Measurements from ENCODE around the gene BBIP1.

BBIP1 gene, protein sequence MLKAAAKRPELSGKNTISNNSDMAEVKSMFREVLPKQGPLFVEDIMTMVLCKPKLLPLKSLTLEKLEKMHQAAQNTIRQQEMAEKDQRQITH

DNA sequence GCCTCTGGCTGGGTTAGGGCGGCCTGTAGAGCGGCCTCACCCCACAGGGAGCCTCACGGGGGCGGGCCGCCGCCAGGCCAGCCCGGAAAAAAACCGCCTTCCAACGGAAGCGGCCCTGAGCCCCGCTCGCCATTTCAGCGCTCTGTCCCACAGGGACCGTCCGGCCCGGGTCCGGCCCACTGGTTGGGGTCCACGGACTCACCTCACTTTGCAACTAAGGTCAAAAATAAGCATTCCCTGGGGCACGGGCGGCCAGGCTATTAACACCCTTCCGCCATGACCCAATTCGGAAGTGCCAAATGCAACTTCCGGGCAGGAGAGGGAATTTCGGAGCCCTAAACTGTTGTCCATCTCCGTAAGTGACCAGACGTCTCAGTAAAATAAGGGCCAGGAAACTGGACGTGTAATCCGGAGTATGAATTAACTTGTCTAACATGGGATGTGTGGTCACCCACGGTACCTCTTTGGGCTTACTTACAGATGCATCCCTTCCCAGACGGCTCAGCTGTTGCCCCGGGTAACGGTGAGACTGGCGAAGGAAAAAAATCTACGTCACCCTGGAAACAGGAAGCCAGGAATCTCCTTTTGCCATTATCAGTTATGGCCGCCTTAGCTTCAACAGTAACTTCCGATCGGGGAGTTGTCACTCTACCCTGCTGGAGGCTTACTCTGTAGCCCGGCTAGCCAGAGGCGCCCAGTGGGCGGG lies at the start of gene BBIP1:
Gene BBIP1, minus strand, starts transcription at position 538 of the 706 bp plus-strand sequence. CDS start 1,023 bp downstream, outside the sequence.
- no peak for DNase-seq

DNA sequence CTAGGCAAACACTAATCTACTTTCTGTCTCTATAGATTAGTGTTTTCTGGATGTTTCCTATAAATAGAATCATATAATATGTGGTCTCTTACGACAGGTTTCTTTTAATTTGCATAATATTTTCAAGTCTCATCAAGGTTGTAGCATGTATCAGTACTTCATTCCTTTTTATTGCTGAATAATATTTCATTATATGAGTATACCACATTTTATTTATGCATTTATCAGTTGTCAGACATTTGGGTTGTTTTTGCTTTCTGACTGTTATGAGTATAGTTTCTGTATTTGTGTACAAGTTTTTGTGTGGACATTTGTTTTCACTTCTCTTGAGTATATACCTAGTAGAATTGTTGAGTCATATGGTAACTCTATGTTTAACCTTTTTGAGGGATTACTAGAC lies 48.7 kb upstream of the BBIP1 start:
- DNase-seq = no peak

DNA sequence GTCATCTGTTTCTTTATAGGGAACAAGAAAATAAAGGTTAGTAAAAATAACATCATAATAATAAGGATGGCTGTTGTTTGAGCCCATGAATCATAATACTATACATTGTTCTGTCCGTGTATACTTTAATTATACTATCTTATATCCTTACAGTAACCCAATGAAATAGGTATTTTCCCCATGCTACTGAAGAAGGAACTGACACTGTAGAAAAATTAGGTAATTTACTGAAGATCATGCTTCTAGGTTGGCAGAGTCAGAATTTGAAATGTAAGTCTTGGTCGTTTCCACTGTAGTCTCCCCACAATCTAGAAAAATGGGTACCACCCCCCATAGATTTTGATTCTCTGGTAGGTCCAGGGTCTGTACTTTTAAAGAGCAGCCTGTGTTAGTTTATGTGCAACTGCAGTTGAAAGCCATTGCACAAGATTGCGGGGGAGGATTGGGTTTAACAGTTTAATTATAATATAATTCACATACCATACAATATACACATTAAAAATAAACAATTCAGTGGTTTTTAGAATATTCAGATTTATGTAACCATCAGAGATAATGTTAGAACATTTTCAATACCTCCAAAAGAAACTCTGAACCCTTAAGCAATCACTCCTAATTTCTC lies 48.1 kb upstream of the BBIP1 start:
- no peak for DNase-seq

DNA sequence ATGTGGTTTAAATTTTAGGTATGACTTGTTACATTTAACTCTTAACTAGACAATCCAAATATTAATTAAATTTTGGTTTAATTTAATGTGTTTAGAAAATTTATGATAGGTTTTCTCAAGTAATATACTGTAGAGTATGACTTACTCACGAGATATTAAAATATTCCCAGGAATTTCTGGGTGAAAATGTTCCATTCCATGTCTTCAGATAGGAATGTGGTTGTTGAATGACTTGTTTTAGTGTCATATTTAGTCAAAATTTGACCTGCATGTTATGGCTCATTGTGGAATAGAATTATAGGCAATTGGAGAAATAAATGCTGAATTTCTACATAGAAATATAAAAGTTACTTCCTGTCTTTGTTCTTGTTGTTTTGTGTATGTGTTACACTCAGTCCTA lies 47.2 kb upstream of the BBIP1 start:
- no peak for DNase-seq

DNA sequence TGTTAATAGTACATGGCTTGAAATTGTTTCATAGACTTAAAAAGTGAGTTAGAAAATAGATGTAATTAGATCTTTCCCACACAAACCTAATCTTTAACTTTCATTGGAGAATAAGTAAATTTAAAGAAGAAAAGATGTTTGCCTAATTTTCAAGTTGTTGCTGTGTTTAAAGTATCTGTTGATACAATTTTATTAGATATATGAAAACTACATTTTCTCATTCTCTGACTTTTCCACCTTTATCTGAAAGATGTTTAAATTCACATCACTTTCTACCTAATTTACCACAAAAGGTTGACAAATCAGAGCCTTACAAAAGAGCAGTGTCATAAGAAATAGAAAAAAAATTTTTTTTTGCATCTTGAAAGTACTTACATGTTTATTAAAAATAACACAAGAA lies 46.2 kb upstream of the BBIP1 start:
- DNase-seq = no peak

DNA sequence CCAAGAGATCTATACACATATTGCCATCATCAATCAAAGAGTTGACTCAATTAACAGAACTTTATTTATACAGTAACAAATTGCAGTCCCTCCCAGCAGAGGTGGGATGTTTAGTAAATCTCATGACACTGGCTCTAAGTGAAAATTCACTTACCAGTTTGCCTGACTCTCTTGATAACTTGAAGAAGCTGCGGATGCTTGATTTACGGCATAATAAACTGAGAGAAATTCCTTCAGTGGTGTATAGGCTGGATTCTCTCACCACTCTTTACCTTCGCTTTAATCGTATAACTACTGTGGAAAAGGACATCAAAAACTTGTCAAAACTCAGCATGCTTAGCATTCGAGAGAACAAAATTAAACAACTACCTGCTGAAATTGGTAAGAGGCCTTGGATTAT lies 45.7 kb upstream of the BBIP1 start:
- DNase-seq = no peak

DNA sequence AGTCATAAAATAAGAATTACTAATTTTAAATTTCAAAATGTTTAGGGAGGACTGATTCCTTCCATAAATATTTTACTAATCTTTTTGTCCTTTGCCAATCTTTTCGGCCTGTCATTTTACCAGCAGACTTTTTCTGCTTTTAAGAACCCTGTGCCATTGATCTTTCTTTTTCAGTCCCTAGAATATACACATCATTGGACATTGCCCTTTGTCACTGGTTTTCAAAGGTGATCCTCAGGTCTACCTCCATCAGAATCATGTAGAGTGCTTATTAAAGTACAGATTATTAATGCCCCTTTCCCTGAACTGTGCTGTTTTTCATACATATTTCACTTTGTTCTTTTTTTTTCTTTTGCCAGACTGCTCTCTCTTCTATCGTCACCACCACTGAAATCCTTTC lies 44.2 kb upstream of the BBIP1 start:
- no peak for DNase-seq

DNA sequence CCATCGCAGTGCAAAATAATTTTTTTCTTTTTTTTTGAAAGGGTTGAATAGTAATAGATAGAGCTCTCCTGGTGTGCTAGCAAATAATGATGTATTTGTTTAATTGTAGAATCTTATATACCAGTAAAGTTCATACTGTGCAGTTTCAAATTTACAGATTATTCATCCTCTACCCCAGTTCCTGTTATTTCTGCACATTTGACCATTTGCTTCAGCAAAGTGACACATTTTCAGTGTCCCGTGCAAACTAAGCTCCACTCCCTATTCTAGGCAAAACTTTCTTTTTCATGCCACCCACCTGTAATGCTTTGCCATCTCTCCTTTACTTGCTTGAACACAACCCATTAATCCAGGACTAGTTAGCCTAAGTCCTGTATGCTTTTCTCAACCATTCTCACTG lies 43.5 kb upstream of the BBIP1 start:
- DNase-seq = no peak

DNA sequence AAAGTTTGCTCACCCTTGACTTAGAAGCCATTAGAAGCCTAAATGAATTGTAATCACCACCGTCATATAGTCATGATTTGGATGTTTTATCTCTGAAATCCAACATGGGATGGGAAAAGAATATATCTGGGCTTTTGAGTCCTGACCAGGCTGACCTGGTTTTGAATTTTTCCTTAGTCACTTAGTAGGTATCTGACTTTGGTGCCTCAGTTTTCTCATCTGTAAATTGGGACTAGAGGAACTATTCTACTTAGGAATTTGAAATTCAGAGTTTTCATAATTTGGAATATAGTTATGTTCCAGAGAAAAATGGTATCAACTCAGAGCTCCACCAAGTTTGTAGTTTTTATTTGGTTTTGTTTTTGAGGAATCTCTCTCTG lies 41.3 kb upstream of the BBIP1 start:
- DNase-seq = no peak

DNA sequence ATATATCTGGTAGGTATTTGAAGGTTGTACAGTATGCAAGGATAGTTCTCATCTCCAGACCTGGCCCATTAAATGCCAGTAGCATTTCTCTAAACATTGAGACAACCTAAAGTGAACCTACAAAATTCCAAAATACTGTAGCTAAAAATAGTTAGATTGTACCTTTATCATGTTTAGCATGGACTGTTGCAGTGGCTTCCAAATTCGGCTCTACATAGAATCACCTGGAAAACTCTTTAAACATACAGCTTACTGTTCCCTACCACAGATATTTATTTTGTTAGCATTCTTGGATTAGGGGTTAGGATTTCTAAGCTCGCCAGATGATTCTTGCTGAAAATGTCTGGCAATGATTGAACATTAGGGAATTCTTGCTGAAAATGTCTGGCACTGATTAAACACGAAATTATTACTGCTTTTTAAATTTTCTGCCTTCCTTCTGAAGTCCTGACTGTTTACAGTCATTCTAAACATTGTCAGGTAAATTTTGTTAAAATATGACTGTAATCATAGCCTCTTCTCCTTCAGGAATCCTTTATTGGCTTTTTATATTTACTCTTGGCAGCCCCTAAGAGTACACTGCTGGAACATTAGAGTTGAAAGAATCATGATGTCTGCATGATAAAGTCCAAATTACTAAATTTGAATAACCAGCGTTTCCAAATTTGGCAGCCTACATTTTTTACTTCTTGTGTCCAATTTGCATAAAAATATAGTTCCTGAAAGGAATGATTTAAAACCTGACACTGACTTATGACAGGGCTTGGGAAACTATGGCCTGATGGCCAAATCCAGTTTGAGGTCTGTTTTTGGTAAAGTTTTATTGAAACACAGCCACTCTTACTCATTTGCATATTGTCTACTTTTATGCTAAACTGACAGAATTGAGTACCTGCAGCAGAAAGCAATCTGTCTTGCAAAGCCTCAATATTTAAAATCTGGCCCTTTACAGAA lies 40.7 kb upstream of the BBIP1 start:
- no peak for DNase-seq

DNA sequence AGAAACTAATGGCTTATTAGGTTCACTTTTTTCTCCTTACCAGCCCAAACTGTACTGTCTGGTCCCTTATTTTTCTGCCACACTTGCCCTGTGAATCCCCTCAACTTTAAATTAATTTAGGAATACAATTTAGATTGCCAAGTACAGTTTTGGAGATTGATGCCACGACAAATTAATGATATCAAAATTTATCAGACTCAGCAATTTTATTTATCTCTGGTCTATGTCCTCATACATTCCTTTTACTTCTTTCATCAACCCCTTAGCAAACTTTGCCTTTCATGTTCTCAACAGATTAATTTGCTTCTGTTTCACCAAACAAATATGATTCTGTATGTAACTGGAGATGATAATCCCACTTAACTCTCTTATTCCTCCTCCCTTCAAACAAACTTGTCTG lies 38.6 kb upstream of the BBIP1 start:
- no peak for DNase-seq

DNA sequence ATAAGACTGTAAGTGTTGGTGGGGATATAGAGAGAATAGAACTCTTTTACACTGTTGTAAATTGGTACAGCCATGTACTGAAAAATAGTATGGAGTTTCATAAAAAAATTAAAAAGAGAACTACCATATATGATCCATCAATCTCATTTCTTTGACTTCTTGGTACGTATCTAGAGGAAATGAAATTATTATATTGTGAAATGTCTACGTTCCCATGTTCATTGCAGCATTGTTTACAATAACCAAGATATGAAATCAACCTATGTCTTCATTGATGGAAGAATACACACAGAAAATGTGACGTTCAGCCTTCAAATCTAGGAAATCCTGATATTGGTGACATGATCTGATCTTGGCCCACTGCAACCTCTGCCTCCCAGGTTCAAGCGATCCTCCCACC lies 32.4 kb upstream of the BBIP1 start:
- no peak for DNase-seq

DNA sequence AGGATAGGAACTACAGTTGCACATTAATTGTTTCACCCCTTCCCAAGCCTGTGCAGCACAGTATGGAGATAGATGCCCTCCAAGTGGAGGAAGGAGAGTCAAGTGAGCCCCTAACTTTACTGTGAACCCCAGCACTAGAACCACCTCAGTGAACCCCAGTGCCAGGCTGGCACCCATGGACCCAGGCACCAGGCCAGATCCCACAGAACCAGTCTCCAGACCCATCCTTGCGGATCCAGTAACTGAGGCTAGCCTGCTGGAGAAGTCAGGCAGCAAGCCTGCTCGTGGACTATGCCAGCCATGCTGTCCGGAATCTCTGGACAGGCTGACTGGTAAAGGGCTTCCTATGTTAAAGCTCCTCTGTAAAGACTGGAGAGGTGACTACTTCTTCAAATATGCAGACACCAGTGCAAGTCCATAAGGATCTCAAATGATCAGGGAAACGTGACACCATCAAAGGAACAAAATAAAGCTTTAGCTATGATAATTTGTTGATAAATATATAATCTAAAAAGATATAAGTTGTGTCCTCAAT lies 28.1 kb upstream of the BBIP1 start:
- DNase-seq = no peak

DNA sequence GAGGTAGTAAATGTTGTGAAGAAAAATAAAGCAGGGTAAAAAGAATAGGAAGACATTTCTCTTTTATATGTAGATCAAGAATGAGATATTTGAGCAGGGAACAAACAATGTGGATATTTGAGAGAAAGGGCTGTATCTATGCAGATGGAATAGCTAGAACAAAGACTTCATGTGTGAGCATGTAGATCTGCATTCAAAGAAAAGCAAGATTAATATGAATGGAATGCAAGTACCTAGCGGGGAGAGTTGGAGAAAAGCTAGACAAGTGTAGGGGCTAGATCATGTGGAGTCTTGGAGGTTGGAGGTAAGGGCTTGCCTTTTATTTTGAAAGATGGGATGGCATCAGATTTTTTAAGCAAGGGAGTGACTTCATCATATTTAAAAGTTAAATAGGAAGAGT lies 27.5 kb upstream of the BBIP1 start:
- no peak for DNase-seq

DNA sequence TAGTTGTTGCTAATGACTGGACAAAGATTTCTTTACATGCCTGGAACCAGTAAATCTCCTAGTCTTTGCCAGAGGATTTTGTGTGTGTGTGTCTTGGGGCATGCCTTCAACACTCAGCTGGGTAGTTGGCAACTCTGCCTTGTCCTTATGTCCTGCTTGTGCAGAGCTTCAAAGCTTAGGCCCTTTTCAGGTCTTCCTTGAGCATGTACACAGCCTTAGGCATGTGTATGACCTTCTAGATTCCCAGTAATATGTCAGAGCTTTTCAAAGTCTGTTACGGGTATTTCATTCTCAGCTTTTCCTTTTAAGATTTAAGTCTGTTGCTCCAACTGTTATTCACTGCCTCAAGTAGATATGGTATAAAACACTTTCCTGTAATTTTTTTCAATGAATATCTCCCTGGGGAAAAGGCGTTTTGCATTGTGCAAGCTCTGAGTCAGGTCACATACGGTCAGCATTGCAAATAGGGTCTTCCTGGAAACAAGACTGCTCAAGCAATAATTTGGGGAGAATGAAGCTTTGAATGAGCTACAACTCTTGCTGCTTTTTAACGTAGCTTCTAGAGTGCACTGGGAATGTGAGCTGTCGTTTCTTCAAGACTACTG lies 25.9 kb upstream of the BBIP1 start:
- DNase-seq = no peak

DNA sequence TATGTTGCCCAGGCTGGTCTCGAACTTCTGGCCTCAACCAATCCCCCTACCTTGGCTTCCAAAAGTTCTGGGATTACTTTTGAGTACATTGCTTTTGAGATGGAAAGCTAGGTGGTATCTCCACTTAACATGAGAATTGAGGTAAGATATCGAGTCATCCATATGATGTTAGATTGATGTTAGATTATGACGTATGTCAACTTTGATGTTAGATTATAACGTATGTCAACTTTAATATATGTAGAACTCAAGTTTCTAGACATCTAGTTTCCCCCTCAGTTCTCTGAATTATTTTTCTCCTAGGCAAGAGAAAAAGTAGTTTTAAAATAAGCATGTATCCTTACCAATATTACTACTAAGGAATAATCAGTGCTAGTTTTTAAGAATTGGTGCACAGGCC lies 20.4 kb upstream of the BBIP1 start:
- no peak for DNase-seq

DNA sequence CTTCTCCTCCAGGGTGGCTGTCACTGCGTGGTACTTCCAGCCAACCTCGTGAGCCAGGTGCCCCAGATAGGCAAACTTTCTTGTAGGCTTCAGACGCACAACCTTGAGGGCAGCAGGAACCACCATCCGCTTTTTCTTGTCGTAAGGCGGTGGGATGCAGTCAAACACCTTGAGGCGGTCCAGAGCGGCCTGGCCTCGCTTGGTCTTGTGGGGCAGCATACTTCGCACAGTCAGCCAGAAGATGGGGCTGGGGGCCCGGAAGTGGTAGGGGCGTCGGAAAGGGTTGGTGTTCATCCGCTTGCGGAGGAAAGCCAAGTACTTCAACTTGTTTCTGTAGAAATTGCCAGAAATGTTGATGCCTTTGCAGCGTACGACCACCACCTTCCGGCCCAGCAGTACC lies 17.8 kb upstream of the BBIP1 start:
- DNase-seq = no peak

DNA sequence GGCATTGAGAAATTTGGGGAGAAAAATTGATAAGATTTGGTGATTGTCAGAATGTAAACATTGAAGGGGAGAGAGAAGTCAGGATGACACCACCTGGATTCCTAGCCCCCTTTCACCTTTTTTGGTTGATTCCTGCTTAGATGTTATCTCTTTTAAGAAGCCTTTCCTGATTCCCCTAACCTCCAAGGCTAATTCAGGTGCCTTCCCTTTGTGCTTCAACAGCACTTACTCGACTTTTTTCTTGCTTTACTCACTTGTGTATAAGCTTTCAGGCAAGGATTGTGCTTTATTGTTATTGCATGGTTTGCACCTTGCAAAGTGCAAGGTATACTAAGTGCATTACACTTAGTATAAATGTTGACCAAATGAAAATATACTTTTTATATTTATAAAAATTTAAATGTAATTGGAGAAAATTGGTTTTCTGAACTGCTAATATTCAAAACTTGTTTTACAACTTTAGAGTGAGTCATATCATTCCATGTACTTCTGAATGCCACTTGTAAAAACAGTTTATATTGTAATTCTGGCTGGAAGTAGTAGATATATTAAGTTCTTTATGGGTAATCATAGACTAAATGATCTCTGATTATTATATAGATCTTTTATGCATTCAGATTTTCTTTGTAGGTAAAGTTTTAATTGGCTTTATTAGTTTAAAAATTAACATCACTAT lies 13.7 kb upstream of the BBIP1 start:
- DNase-seq = no peak

DNA sequence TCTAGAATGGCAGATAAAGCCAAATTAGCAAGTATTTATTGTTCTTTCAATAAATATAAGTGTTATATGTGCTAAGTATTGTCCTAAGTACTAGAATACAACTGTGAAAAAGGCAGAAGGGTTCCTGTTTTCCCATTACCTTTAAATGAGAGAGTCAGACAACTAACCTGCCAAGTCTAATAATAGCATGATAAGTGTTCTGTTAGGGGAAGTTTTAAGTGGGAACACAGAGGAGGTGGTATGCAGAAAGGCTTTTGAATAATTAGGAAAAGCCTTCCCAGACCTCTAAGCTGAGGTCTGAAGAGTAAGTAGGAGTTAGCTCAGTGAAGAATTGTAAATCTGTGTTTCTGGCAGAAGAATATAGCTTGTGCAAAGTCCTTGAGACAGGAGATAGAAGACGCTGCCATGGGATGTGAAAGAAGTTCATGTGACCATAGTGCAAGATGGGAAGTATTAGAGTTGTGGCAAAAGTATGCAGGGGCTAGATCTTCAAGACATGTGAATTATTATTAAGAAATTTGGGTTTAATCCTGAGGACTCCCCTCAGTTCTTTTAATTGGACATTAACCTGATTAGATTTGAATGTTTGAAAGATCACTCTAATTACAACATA lies 12.9 kb upstream of the BBIP1 start:
- no peak for DNase-seq

DNA sequence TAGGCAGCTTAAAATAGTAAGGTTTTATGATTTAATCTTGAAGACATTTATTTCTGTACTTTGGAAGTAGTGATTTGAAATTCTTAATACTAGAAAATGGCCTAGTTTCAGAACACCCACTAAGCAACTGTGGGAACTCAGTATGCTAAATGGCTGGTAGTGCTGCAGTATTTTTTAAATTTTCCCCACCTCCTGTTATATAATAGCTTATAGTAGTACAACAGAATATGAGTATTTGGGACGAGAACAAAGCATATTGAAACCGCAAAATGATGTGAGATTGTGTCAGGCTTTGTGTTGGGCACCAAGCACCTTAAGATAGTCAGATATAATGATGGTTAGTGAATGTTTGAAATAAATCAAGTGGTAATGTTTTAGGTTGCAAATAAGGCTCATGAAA lies 8.5 kb upstream of the BBIP1 start:
- no peak for DNase-seq

DNA sequence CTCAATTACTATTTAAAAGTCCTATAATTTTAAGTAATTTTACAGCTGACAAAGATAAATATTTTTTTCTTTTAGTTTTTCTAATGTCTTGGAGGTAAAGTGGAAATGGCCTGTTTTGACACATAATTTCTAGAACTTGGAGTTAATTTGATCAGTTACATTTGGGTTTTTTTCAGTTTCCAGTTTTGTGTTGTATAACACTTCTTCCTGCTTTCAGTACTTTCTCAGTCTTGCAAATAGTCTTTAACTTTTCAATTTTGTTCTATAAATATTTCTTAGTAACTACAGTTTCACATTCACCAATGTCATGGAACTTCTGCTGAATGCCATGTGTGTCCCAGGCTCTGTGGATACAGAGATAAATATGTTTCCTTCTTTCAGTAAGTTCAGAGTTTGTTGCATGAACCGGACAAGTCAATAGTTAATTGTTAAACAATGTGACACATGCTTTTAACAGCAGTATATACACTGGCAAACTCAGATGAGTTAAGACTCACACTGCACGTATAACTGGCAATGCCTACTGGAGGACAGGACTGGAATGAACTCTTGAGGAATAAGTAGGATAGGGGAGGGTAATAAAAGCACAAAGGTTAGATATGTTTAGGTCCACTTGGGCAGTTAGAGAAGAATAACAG lies 5.0 kb upstream of the BBIP1 start:
- no peak for DNase-seq
